ENCODE data around the gene PARD3B.

DNA sequence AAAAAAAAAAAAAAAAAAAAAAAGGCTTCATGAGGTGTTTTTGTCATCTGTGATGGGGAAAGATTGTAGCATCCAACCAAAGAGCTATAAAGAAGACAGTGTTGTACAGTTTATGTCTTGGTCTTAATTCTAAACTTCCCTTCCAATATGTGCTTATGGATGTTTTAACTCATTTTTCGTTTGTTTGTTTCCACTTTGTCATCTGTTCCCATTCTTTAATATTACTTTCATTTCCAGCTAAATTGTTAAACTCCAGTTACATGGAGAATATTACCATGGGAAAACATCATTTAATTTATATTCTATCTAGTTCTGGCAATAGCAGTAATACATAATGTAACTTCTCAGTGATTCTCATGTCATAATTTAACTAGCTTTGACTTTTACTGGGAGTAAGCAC is 792.9 kb downstream of the PARD3B start:
- TF ChIP-seq, protein P1, sequence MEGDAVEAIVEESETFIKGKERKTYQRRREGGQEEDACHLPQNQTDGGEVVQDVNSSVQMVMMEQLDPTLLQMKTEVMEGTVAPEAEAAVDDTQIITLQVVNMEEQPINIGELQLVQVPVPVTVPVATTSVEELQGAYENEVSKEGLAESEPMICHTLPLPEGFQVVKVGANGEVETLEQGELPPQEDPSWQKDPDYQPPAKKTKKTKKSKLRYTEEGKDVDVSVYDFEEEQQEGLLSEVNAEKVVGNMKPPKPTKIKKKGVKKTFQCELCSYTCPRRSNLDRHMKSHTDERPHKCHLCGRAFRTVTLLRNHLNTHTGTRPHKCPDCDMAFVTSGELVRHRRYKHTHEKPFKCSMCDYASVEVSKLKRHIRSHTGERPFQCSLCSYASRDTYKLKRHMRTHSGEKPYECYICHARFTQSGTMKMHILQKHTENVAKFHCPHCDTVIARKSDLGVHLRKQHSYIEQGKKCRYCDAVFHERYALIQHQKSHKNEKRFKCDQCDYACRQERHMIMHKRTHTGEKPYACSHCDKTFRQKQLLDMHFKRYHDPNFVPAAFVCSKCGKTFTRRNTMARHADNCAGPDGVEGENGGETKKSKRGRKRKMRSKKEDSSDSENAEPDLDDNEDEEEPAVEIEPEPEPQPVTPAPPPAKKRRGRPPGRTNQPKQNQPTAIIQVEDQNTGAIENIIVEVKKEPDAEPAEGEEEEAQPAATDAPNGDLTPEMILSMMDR (IDR thresholded peaks at IDR 0.05; ENCODE audit: low read depth, low read length, poor library complexity, severe bottlenecking): no peak
- TF ChIP-seq EZH2phosphoT487 (IDR thresholded peaks at IDR 0.05; ENCODE audit: borderline replicate concordance, low read length): no peak
